Measurements from ENCODE around the gene TSPAN32. TPM values are rescaled to one million over a fixed set of nuclear protein-coding genes. Genes with fewer than 3 reads are reported as not detected.

The TSPAN32 gene
- total and polyA plus RNA-seq, 10 of the 15 experiments (the other 5 are each of a cell fraction or from before 2014, with no cell fraction given), result 0.08 TPM; not detected in 9

DNA sequence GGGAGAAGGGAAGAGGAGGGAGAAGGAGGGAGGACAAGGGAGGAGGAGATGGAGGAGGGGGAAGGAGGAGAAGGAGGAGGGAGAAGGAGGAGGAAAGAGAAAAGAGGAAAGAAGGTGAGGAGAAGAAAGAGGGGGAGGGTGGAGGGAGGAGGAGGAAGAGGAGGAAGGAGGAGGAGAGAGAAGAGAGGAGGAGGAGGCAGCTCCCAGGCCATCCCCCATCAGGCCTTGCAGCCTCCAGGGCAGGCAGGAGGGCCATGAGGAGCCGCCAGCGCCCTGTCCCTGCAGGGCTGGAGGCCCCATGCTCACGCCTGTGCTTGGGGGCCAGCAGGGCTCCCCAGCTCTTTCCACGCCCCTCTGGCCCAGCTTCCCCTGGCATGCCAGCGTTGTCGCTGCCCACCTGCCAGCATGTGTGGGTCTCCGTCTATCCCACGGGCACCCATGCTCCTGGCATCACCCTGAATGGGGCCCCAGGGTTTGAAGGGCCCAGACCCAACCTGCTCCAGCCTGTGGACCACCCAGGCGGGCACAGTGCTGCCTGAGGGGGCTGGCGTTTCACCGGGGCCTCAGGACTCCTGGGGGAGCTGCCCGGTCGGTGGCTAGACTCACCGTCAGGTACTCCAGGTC is 5.2 kb downstream of the TSPAN32 start:
- H4K20me1 ChIP-seq (ENCODE audit: control insufficient read depth, insufficient read depth), result no peaks in the 10 kb centered on the region
- in situ Hi-C loops (cut with MboI) (no loop called here), intact Hi-C loops (cut with micrococcal nuclease; ENCODE audit: unreplicated experiment) (no loop called here)
- ChIA-PET CTCF (interaction anchor here (1.4 to 11.0 kb wide), 3 partner anchors 71 to 113 kb away, joined by 3 to 271 read pairs (median 37); partner anchors contain the start of gene TSSC4), SMC1A (ENCODE audit: uncharacterized antibody, unreplicated experiment) (interaction anchor here (1.0 to 3.4 kb wide), 3 partner anchors 22 to 113 kb away, joined by 3 to 60 read pairs (median 4); no protein-coding TSS in a partner anchor), RAD21 (ENCODE audit: unreplicated experiment) (interaction anchor here (3.2 to 7.3 kb wide), 2 partner anchors 92 to 113 kb away, joined by 18 to 187 read pairs; partner anchors contain the start of gene TSSC4), POLR2A (no interaction called here)
- no peak overlapping the region for H3K27ac ChIP-seq (ENCODE audit: control insufficient read depth, insufficient read depth)
- no peak overlapping the region for H3K9ac ChIP-seq (ENCODE audit: control insufficient read depth, insufficient read depth, low read length)
- no peaks in the 10 kb centered on the region for H3K36me3 ChIP-seq (ENCODE audit: control insufficient read depth in 2 of 2, insufficient read depth in 2 of 2, low read length in 1 of 2)
- no peaks in the 10 kb centered on the region for H3K4me1 ChIP-seq (ENCODE audit: control insufficient read depth, insufficient read depth, low read length)
- no peak overlapping the region for H3K4me3 ChIP-seq
- BruUV-seq (replicated peaks), result no TSS peak
- ATAC-seq (no peak), DNase-seq (ENCODE audit: low read depth, low spot score) (no peak), FAIRE-seq (no peak)
- no peak overlapping the region for H2AFZ ChIP-seq (ENCODE audit: control insufficient read depth, low read depth, low read length)
- H3K27me3 ChIP-seq (replicated peaks in 1 of 2; ENCODE audit: control insufficient read depth in 2 of 2, insufficient read depth in 2 of 2, low read length in 1 of 2), result no peaks in the 10 kb centered on the region
- 36% methylated on average over 13 of the region's 14 CpGs for WGBS (ENCODE audit: insufficient coverage, insufficient replicate concordance, low lambda C conversion rate, missing lambda C conversion rate)
- H3K79me2 ChIP-seq (ENCODE audit: control insufficient read depth, insufficient read depth, low read length), result no peaks in the 10 kb centered on the region
- H3K4me2 ChIP-seq (ENCODE audit: control insufficient read depth, insufficient read depth), result no peak overlapping the region
- H3K9me3 ChIP-seq (replicated peaks; ENCODE audit: control insufficient read depth, insufficient read depth, low read length), result no peaks in the 10 kb centered on the region
- TF ChIP-seq TARDBP (IDR thresholded peaks at IDR 0.05; ENCODE audit: borderline replicate concordance) (no peak), SP1 (IDR thresholded peaks at IDR 0.05; ENCODE audit: low read depth, low read length) (no peak), TBL1XR1 (IDR thresholded peaks at IDR 0.05; ENCODE audit: low read depth, low read length) (no peak), YY1 (IDR thresholded peaks at IDR 0.05; ENCODE audit: low read depth, low read length) (no peak), EP300 (IDR thresholded peaks at IDR 0.05; ENCODE audit: borderline replicate concordance in 1 of 2, control insufficient read depth in 1 of 2, low read depth in 2 of 2, low read length in 2 of 2) (no peak), RBBP5 (conservative IDR thresholded peaks at IDR 0.05) (no peak), WRNIP1 (IDR thresholded peaks at IDR 0.05; ENCODE audit: borderline replicate concordance, low read depth, low read length) (no peak), SMAD5 (IDR thresholded peaks at IDR 0.05; ENCODE audit: low read depth) (no peak), LARP7 (IDR thresholded peaks at IDR 0.05) (no peak), FOXM1 (IDR thresholded peaks at IDR 0.05; ENCODE audit: low read depth, low read length) (no peak), NRF1 (conservative IDR thresholded peaks at IDR 0.05; ENCODE audit: low read depth, low read length) (no peak), PAX8 (IDR thresholded peaks at IDR 0.05) (no peak)
- TF ChIP-seq, protein P1, sequence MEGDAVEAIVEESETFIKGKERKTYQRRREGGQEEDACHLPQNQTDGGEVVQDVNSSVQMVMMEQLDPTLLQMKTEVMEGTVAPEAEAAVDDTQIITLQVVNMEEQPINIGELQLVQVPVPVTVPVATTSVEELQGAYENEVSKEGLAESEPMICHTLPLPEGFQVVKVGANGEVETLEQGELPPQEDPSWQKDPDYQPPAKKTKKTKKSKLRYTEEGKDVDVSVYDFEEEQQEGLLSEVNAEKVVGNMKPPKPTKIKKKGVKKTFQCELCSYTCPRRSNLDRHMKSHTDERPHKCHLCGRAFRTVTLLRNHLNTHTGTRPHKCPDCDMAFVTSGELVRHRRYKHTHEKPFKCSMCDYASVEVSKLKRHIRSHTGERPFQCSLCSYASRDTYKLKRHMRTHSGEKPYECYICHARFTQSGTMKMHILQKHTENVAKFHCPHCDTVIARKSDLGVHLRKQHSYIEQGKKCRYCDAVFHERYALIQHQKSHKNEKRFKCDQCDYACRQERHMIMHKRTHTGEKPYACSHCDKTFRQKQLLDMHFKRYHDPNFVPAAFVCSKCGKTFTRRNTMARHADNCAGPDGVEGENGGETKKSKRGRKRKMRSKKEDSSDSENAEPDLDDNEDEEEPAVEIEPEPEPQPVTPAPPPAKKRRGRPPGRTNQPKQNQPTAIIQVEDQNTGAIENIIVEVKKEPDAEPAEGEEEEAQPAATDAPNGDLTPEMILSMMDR (IDR thresholded peaks at IDR 0.05 in 2 of 3, conservative IDR thresholded peaks at IDR 0.05 in 1 of 3; ENCODE audit: control insufficient read depth in 2 of 3, extremely low read depth in 1 of 3, insufficient read depth in 1 of 3, low read depth in 3 of 3, low read length in 3 of 3), result no peak
- TF ChIP-seq, protein P2, sequence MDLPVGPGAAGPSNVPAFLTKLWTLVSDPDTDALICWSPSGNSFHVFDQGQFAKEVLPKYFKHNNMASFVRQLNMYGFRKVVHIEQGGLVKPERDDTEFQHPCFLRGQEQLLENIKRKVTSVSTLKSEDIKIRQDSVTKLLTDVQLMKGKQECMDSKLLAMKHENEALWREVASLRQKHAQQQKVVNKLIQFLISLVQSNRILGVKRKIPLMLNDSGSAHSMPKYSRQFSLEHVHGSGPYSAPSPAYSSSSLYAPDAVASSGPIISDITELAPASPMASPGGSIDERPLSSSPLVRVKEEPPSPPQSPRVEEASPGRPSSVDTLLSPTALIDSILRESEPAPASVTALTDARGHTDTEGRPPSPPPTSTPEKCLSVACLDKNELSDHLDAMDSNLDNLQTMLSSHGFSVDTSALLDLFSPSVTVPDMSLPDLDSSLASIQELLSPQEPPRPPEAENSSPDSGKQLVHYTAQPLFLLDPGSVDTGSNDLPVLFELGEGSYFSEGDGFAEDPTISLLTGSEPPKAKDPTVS (IDR thresholded peaks at IDR 0.05; ENCODE audit: low read depth, low read length), result no peak
- TF ChIP-seq, protein P3, sequence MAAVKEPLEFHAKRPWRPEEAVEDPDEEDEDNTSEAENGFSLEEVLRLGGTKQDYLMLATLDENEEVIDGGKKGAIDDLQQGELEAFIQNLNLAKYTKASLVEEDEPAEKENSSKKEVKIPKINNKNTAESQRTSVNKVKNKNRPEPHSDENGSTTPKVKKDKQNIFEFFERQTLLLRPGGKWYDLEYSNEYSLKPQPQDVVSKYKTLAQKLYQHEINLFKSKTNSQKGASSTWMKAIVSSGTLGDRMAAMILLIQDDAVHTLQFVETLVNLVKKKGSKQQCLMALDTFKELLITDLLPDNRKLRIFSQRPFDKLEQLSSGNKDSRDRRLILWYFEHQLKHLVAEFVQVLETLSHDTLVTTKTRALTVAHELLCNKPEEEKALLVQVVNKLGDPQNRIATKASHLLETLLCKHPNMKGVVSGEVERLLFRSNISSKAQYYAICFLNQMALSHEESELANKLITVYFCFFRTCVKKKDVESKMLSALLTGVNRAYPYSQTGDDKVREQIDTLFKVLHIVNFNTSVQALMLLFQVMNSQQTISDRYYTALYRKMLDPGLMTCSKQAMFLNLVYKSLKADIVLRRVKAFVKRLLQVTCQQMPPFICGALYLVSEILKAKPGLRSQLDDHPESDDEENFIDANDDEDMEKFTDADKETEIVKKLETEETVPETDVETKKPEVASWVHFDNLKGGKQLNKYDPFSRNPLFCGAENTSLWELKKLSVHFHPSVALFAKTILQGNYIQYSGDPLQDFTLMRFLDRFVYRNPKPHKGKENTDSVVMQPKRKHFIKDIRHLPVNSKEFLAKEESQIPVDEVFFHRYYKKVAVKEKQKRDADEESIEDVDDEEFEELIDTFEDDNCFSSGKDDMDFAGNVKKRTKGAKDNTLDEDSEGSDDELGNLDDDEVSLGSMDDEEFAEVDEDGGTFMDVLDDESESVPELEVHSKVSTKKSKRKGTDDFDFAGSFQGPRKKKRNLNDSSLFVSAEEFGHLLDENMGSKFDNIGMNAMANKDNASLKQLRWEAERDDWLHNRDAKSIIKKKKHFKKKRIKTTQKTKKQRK (IDR thresholded peaks at IDR 0.05; ENCODE audit: low read depth, low read length), result no peak
- TF ChIP-seq, protein P4, sequence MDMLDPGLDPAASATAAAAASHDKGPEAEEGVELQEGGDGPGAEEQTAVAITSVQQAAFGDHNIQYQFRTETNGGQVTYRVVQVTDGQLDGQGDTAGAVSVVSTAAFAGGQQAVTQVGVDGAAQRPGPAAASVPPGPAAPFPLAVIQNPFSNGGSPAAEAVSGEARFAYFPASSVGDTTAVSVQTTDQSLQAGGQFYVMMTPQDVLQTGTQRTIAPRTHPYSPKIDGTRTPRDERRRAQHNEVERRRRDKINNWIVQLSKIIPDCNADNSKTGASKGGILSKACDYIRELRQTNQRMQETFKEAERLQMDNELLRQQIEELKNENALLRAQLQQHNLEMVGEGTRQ (IDR thresholded peaks at IDR 0.05; ENCODE audit: borderline replicate concordance, low read depth, low read length), result no peak
- TF ChIP-seq, protein P5, sequence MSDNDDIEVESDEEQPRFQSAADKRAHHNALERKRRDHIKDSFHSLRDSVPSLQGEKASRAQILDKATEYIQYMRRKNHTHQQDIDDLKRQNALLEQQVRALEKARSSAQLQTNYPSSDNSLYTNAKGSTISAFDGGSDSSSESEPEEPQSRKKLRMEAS (IDR thresholded peaks at IDR 0.05; ENCODE audit: low read depth, low read length), result no peak

Data from GM12878 (cell line).